DOHH2 (cell line): ENCODE data around the gene MICAL3.

Experiments
- CTCF ChIP-seq: fragments of 200-600 bp; sonication (generic); IDR thresholded peaks from one replicate; pipeline ENCODE4 v1.5.1; 2014; ENCODE audit warnings: antibody characterized with exemption, mild to moderate bottlenecking, low read depth, low read length; ENCODE audit not compliant: poor library complexity, severe bottlenecking
- EZH2phosphoT487 ChIP-seq: fragments of 200-600 bp; sonication (generic); IDR thresholded peaks from 2 replicates; pipeline ENCODE4 v1.6.1; 2017; ENCODE audit warnings: borderline replicate concordance, mild to moderate bottlenecking, antibody characterized with exemption, low read length, moderate library complexity, mixed read lengths

- no peak for TF ChIP-seq CTCF
- TF ChIP-seq EZH2phosphoT487: no peak
Observed at GRCh38 chr22:17888855-17889254, 135.5 kb downstream of the MICAL3 start.
